AG04449 (cell line): Measurements from ENCODE around the gene PDZK1IP1.
"Not testable (repeated sequence)": the region's sequence is repeated elsewhere in the genome, so short reads cannot be mapped to it uniquely, and the experiment has no call there.

Source experiments
- CTCF ChIA-PET: fragments of 350-600 bp; formaldehyde crosslinking; extraction: SDS; loops from one replicate; lab custom pipeline; 2021; ENCODE audit warnings: antibody characterized with exemption; lab: Yijun Ruan, JAX
- POLR2A ChIA-PET: fragments of 400-600, 350-600 bp; formaldehyde crosslinking; extraction: SDS; loops from one replicate; lab custom pipeline; 2020; ENCODE audit warnings: antibody characterized with exemption, inconsistent platforms; lab: Yijun Ruan, JAX
- DNase-seq: peaks from one replicate; pipeline ENCODE4 v3.0.0-alpha.2; 2010; ENCODE audit warnings: low read depth, low spot score
- H3K4me3 ChIP-seq: 2 replicates; pipeline ENCODE4 v1.5.1; 2011; ENCODE audit warnings: low read depth, mild to moderate bottlenecking, control low read depth, low read length
- CTCF ChIP-seq: IDR thresholded peaks from one replicate; pipeline ENCODE4 v1.5.1; 2011; ENCODE audit warnings: mild to moderate bottlenecking, moderate library complexity, low read length, control low read depth, inconsistent platforms; ENCODE audit not compliant: insufficient read depth; ENCODE audit errors: missing control alignments

Gene PDZK1IP1

GRCh38 chr1:47205918-47206317 lies 16.1 kb upstream of the PDZK1IP1 start:
- TF ChIP-seq CTCF = no peak
- no peak for DNase-seq
- ChIA-PET POLR2A (no interaction called here), CTCF (interaction anchor here (1.5 to 4.8 kb wide), 3 partner anchors 12 to 31 kb away, joined by 4 to 46 read pairs (median 5); no protein-coding TSS in a partner anchor)
- no peak overlapping the region for H3K4me3 ChIP-seq

- CTCF ChIA-PET, POLR2A ChIA-PET, DNase-seq, H3K4me3 ChIP-seq: not testable (repeated sequence)
These were observed 13.7 kb upstream of the PDZK1IP1 start for GRCh38 chr1:47203504-47203903.

DNA sequence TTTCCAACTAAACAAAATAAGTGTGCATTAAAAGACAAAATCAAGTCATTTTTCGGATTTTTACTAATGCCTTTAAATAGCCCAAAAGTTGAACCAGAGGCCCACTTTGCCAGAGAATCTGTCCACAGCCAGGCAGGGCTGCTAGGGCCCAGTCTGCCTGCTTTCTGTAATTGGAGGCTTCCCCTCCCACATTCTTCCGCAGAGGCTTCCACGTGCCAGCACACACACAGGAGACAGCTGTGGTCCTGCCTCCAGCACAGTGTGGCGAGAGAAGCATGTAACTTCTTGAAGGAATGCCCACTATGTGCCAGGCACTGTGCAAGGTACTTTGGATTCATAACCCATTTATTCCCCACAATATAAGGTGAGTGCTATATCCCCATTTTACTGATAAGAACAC lies 11.3 kb upstream of the PDZK1IP1 start:
- ChIA-PET CTCF (interaction anchor here (1.2 to 2.8 kb wide), 4 partner anchors 8 to 62 kb away, joined by 3 to 44 read pairs (median 10); no protein-coding TSS in a partner anchor), POLR2A (interaction anchor here (1.2 kb wide), 1 partner anchor 8 kb away, joined by 3 read pairs; no protein-coding TSS in a partner anchor)
- no peak overlapping the region for H3K4me3 ChIP-seq
- no peak for DNase-seq
- TF ChIP-seq CTCF = no peak

- ChIA-PET CTCF (interaction anchor here (1.1 kb wide), 1 partner anchor 10 kb away, joined by 3 read pairs; no protein-coding TSS in a partner anchor), POLR2A (no interaction called here)
- no peak for TF ChIP-seq CTCF
- no peak overlapping the region for H3K4me3 ChIP-seq
- DNase-seq = no peak
These were observed 8.4 kb upstream of the PDZK1IP1 start for GRCh38 chr1:47198214-47198613.

- no peak for TF ChIP-seq CTCF
- POLR2A ChIA-PET = no interaction called here
- CTCF ChIA-PET = interaction anchor here (0.9 to 1.0 kb wide), 3 partner anchors 13 to 66 kb away, joined by 3 to 5 read pairs (median 4); no protein-coding TSS in a partner anchor
- no peak overlapping the region for H3K4me3 ChIP-seq
- no peak for DNase-seq
These were observed 6.8 kb upstream of the PDZK1IP1 start for GRCh38 chr1:47196622-47197021.

DNA sequence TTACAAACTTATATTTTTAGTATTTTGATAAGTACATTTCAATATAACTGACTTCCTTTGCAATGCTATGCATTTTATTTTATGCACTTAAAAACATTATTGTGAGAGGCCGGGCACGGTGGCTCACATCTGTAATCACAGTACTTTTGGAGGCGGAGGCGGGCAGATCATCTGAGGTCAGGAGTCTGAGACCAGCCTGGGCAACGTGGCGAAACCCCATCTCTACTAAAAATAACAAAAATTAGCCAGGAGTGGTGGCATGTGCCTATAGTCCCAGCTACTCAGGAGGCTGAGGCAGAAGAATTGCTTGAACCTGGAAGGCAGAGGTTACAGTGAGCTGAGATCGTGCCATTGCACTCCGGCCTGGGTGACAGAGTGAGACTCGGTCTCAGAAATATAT lies 6.1 kb upstream of the PDZK1IP1 start:
- POLR2A ChIA-PET, H3K4me3 ChIP-seq, DNase-seq: not testable (repeated sequence)
- CTCF ChIA-PET = interaction anchor here (0.9 to 9.1 kb wide), 3 partner anchors 12 to 68 kb away, joined by 3 to 213 read pairs (median 120); no protein-coding TSS in a partner anchor

DNA sequence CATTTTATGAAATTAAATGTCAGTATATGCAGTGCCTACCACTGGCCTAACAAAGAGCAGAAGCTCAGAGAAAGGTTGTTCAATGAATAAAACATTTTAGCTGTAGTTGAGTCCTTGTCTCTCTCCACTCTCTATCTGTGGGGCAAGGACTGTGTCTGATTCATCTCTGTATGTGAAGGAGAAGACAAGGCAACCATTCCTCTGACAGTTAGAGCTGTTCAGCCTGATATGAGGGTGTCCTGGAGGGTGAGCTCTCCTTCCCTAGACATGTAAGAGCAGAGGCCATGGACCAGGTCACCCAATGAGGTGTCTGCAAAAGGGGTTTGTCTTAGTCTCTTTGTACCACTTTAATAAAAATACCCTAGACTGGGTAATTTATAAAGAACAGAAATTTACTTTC lies 4.5 kb upstream of the PDZK1IP1 start:
- H3K4me3 ChIP-seq = no peak overlapping the region

DNA sequence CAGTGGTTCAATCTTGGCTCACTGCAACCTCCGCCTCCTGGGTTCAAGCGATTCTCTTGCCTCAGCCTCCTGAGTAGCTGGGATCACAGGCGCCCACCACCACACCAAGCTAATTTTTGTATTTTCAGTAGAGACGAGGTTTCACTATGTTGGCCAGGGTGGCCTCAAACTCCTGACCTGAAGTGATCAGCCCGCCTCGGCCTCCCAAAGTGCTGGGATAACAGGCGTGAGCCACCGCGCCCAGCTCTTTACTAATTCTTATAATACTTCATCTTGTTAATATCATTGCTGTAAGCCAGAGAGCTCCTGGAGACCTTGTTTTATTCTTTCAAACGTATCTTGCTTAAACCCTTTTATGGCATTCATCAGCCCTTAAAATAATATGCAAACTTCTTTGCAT lies 3.7 kb upstream of the PDZK1IP1 start:
- H3K4me3 ChIP-seq, DNase-seq: not testable (repeated sequence)
- ChIA-PET POLR2A (interaction anchor here (1.3 kb wide), 1 partner anchor 8 kb away, joined by 3 read pairs; no protein-coding TSS in a partner anchor), CTCF (interaction anchor here (0.8 to 9.1 kb wide), 31 partner anchors 8 to 533 kb away, joined by 3 to 213 read pairs (median 4); partner anchors contain the start of genes CMPK1 and STIL)

More for the DNA sequence above, 4.5 kb upstream of the PDZK1IP1 start:
- CTCF ChIA-PET = interaction anchor here (0.8 to 9.1 kb wide), 13 partner anchors 7 to 532 kb away, joined by 3 to 213 read pairs (median 12); no protein-coding TSS in a partner anchor
- no peak for DNase-seq
- TF ChIP-seq CTCF = no peak
- POLR2A ChIA-PET = no interaction called here
